GM10266 (cell line): ENCODE data around the gene EXOSC7.

Source experiments
- DNase-seq: peaks from one replicate; pipeline ENCODE4 v3.0.0; 2012; ENCODE audit errors: extremely low spot score
- CTCF ChIP-seq: IDR thresholded peaks from 2 replicates; pipeline ENCODE4 v1.5.1; 2012; ENCODE audit warnings: mild to moderate bottlenecking, low read depth; ENCODE audit not compliant: control insufficient read depth, insufficient read depth; ENCODE audit errors: missing control alignments

EXOSC7 gene

DNA sequence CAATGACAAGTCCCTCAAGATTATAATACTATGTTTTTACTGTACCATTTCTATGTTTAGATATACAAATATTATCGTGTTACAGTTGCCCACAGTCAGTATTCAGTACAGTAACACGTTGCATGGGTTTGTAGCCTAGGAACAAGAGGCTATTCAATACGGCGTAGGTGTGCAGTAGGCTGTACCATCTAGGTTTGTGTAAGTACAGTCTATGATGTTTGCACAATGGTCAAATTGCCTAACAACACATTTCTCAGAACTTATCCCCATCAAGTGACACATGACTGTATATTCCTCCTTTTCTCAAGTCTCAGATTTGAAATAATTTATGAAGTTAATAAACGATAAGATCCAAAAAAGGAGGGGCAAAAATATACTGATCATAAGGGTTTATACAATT lies 21.7 kb upstream of the EXOSC7 start:
- DNase-seq, result no peak
- TF ChIP-seq CTCF, result no peak

- DNase-seq, result peak; percentile 56
- TF ChIP-seq CTCF, result no peak
Observed at GRCh38 chr3:44954962-44955361, 21.1 kb upstream of the EXOSC7 start.

- TF ChIP-seq CTCF, result no peak
- DNase-seq, result no peak
Observed at GRCh38 chr3:44955917-44956316, 20.1 kb upstream of the EXOSC7 start.

GRCh38 chr3:44957986-44958385 lies 18.1 kb upstream of the EXOSC7 start:
- no peak for TF ChIP-seq CTCF
- no peak for DNase-seq

DNA sequence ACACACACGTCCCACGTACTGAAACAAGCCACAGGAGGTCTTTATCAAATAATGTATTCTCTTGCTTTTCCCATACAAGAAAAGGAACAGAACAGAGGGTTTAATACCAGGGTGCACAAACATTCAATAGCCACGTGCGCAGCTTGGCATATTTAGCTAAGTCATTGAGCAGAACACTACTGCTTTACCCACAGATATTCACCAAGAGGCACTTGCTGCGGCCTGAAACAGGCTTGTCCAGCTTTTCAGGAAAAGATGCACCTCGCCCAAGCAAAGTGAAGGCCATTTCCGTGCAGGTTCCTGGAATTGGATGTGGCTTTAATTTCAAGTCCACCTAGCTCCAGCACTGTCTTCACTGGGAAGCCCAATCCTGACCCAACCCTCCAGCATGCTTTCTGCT lies 17.7 kb upstream of the EXOSC7 start:
- no peak for DNase-seq

GRCh38 chr3:44960387-44961026 lies 15.5 kb upstream of the EXOSC7 start:
- no peak for DNase-seq
- TF ChIP-seq CTCF, result no peak

More for the DNA sequence above, 17.7 kb upstream of the EXOSC7 start:
- no peak for TF ChIP-seq CTCF

GRCh38 chr3:44961888-44962287 lies 14.2 kb upstream of the EXOSC7 start:
- DNase-seq, result no peak
- TF ChIP-seq CTCF, result no peak
